Spleen (tissue), 7 donors: ENCODE data around the gene EXOC3.

Source experiments
- POLR2A ChIP-seq, 3 donors: fragments of 450-650 bp; IDR thresholded peaks; one replicate each; pipeline ENCODE4 v1.5.1; 2017; ENCODE audit warnings: antibody characterized with exemption in 3 of 3, mild to moderate bottlenecking in 1 of 3
- TF ChIP-seq, protein P1 (sequence below), 11 experiments: fragments of 200-600 bp in 7 of 11; fragments of 450-650 bp in 4 of 11; sonication (generic) in 4 of 11; IDR thresholded peaks in 8 of 11; conservative IDR thresholded peaks in 3 of 11; 1 replicate in 7 of 11; 2 replicates in 4 of 11; pipeline versions ENCODE4 v1.4.0 to v1.8.0; 2016 to 2021; ENCODE audit warnings: antibody characterized with exemption in 11 of 11, inconsistent platforms in 4 of 11, mild to moderate bottlenecking in 1 of 11
- donor health status: DM: no; HTN: no; CAD: no; lungs with moderate emphysema.
- donor health status: DM: no; HTN: no; CAD: no.
- donor health status: DM: no; HTN: no; CAD: no.

DNA sequence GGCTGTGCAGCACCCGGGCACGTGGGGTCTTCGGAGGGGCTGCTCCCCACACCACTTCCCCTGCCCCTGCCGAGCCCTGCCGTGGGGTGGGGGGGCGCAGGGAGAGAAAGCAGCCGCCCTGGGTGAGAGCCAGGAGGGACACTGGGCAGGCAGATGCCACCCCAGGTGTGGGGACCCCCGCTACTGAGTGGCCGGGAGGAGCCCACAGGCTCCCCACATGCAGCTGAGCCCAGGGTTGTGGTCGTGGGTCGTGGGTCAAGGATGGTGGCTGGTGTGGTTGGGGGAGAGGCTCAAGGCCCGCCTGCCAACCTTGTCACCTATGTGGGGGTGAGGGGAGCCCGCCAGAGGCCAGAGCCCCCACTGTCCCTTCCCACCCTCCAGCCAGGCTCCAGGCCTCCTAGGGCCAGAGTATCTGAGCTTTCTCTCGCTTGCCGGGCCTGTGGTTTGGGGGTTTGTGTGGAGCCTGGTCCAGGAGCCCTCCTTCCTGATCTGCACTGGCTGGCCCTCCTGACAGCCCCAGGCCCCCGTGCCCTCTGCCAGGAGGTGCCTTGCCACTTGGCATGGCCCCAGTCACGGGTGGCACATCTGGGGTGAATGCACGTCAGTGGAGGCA lies 35.5 kb downstream of the EXOC3 start:
- no peak for TF ChIP-seq POLR2A (IDR thresholded peaks at IDR 0.05)
- TF ChIP-seq, protein P1, sequence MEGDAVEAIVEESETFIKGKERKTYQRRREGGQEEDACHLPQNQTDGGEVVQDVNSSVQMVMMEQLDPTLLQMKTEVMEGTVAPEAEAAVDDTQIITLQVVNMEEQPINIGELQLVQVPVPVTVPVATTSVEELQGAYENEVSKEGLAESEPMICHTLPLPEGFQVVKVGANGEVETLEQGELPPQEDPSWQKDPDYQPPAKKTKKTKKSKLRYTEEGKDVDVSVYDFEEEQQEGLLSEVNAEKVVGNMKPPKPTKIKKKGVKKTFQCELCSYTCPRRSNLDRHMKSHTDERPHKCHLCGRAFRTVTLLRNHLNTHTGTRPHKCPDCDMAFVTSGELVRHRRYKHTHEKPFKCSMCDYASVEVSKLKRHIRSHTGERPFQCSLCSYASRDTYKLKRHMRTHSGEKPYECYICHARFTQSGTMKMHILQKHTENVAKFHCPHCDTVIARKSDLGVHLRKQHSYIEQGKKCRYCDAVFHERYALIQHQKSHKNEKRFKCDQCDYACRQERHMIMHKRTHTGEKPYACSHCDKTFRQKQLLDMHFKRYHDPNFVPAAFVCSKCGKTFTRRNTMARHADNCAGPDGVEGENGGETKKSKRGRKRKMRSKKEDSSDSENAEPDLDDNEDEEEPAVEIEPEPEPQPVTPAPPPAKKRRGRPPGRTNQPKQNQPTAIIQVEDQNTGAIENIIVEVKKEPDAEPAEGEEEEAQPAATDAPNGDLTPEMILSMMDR (IDR thresholded peaks at IDR 0.05 in 8 of 11, conservative IDR thresholded peaks at IDR 0.05 in 3 of 11), result no peak
